Right lobe of liver (tissue), 4 donors: Measurements from ENCODE around the gene ATF1.

Experiments used
- CTCF ChIP-seq, 4 donors: fragments of 200-600 bp in 3 of 4; fragments of 450-650 bp in 1 of 4; IDR thresholded peaks; one replicate each; pipeline versions ENCODE4 v1.5.1 to v1.8.0; 2016 to 2022; ENCODE audit warnings: antibody characterized with exemption in 4 of 4, mild to moderate bottlenecking in 2 of 4
- POLR2A ChIP-seq: fragments of 450-650 bp; IDR thresholded peaks from one replicate; pipeline ENCODE4 v1.6.1; 2017; ENCODE audit warnings: antibody characterized with exemption, mild to moderate bottlenecking
- donor health status: DM: no; HTN: no; CAD: no.
- donor health status: DM: no; HTN: no; CAD: no.
- donor health status: DM: no; HTN: yes; CAD: no.

GRCh38 chr12:50845021-50845647 lies 81.2 kb downstream of the ATF1 start:
- no peak for TF ChIP-seq POLR2A
- no peak for TF ChIP-seq CTCF (IDR thresholded peaks at IDR 0.05)
